Dendritic cell treated with granulocyte-macrophage colony-stimulating factor and Interleukin-4, amounts not matched to agents 40 ng/mL and 50 ng/mL, for 4 days (primary cell): ENCODE results near the gene FRY.

Experiments
- H3K27ac Mint-ChIP-seq: one replicate; pipeline ENCODE4 v1.8.0; 2022; ENCODE audit warnings: mild to moderate bottlenecking, mixed read lengths
- H3K27me3 Mint-ChIP-seq: one replicate; pipeline ENCODE4 v1.8.0; 2022; ENCODE audit warnings: mild to moderate bottlenecking, mixed read lengths
- H3K36me3 Mint-ChIP-seq: one replicate; pipeline ENCODE4 v1.8.0; 2022; ENCODE audit warnings: low read depth, mixed read lengths
- H3K4me1 Mint-ChIP-seq: one replicate; pipeline ENCODE4 v1.8.0; 2022; ENCODE audit warnings: low read depth, mixed read lengths
- H3K4me3 Mint-ChIP-seq: one replicate; pipeline ENCODE4 v1.8.0; 2022; ENCODE audit warnings: mild to moderate bottlenecking, moderate library complexity, mixed read lengths
- H3K9me3 Mint-ChIP-seq: one replicate; pipeline ENCODE4 v1.8.0; 2022; ENCODE audit warnings: mixed read lengths
- intact Hi-C: fragments of 100-400 bp; cut with micrococcal nuclease; formaldehyde crosslinking; loops from one replicate; pipeline ENCODE4 v1.15.0; 2022

FRY gene

DNA sequence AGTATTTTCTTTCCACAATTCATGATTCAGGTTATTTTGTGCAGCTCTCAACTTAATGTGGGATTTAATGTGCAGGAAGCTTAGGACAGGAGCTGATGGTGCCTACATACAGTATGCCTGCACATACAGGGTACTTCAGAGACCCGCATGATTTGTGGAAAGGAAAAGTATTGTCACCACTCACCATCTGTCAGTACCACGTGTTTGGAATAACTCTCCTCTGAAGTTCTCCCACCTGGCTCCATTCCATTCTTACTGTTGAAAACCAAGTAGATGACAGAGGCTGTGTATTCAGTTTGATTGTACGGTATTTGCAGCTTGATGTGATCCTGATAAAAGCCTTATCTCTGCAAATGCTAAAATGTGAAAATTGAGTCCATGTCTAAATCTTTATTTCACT, 197.9 kb downstream of the FRY start:
- Mint-ChIP-seq H3K27me3 (no peaks in the 10 kb centered on the region), H3K36me3 (peaks cover 78% of the 10 kb centered on the region), H3K9me3 (no peaks in the 10 kb centered on the region), H3K4me3 (no peak overlapping the region), H3K27ac (no peak overlapping the region), H3K4me1 (no peaks in the 10 kb centered on the region)
- intact Hi-C loops: no loop called here

DNA sequence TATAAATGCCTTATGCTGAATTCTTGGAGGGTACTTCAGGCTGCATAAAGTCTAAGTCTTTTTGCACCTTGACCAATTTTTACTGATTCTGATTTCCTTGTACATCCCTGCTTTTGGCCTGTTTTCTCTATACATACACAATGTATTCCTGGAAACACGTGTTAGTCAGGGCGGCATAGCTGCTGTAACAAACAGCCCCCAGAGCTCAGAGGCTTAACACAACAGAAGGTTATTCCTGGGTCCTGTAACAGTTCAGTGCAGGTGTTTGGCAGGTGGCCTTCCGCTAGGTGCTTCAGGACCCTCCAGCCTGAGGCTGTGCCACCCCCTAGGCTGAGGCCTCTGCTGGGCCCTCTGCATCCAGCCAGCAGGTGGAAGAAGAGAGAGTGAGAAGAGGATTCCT, 200.7 kb downstream of the FRY start:
- no peaks in the 10 kb centered on the region for H3K27me3 Mint-ChIP-seq
- no peak overlapping the region for H3K4me3 Mint-ChIP-seq
- H3K27ac Mint-ChIP-seq: peak overlapping the region; percentile 6
- H3K4me1 Mint-ChIP-seq: no peaks in the 10 kb centered on the region
- H3K36me3 Mint-ChIP-seq: peaks cover 81% of the 10 kb centered on the region
- intact Hi-C loops: no loop called here
- no peaks in the 10 kb centered on the region for H3K9me3 Mint-ChIP-seq

DNA sequence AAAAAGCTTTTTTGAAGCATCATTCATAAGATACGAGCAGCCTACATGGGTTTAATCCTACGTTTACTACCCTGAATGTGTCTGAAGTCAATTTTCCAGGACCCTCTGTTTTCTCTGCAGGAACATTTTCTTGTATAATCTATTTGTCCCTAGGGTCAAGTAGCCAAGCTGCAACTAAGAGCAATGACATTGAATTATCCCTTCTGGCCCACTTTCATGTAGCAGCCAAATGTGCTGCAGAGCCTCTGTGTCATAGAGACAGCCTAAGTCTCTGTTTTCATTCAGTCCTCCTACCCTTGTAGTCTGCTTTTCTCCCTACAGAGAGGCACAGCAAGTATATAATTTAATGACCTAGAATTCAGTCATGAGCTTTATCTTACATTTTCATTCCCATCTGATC, 201.5 kb downstream of the FRY start:
- intact Hi-C loops: no loop called here
- Mint-ChIP-seq H3K9me3 (no peaks in the 10 kb centered on the region), H3K36me3 (peaks cover 84% of the 10 kb centered on the region), H3K27me3 (no peaks in the 10 kb centered on the region), H3K4me1 (no peaks in the 10 kb centered on the region), H3K27ac (no peak overlapping the region), H3K4me3 (no peak overlapping the region)

DNA sequence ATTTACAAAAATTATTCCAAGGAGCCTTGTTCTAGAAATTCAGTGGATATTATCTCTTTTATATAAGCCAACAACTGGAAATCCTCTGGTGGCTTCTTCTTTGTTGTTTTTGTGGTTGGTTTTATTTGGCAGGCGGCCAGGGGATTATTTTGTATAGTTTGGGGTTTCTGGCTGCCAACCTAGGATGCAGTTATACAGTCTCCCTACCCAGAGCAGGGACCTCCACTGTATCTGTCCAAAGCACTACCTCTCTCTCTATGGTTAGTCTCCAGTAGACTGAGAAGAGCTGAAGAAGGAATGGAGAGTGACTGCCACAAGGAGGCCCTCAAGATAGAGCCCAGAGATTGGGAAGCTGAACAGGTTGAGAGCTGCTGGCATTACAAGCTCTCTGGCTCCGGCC, 203.3 kb downstream of the FRY start:
- Mint-ChIP-seq H3K4me3 (no peak overlapping the region), H3K9me3 (no peaks in the 10 kb centered on the region), H3K27ac (no peak overlapping the region), H3K4me1 (no peaks in the 10 kb centered on the region), H3K27me3 (no peaks in the 10 kb centered on the region), H3K36me3 (peaks cover 87% of the 10 kb centered on the region)
- intact Hi-C loops: no loop called here

DNA sequence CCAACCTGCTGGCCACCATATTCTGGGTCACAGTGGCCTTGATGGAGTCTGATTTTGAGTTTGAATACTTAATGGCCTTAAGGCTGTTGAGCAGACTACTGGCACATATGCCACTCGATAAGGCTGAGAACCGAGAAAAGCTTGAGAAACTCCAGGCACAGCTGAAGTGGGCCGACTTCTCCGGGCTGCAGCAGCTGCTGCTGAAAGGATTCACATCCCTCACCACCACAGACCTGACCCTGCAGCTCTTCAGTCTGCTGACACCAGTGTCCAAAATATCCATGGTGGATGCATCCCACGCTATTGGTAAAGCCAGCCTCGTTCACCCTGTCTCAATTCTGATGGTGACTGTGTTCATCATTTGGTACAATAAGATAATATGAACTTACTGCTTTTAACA, 206.1 kb downstream of the FRY start:
- Mint-ChIP-seq H3K27me3 (no peaks in the 10 kb centered on the region), H3K36me3 (peaks cover 83% of the 10 kb centered on the region), H3K27ac (peak overlapping the region; percentile 23), H3K9me3 (no peaks in the 10 kb centered on the region), H3K4me1 (no peaks in the 10 kb centered on the region), H3K4me3 (no peak overlapping the region)
- intact Hi-C loops: no loop called here

- Mint-ChIP-seq H3K36me3 (peaks cover 72% of the 10 kb centered on the region), H3K4me1 (peaks cover 8% of the 10 kb centered on the region), H3K27me3 (no peaks in the 10 kb centered on the region), H3K27ac (no peak overlapping the region), H3K4me3 (no peak overlapping the region), H3K9me3 (no peaks in the 10 kb centered on the region)
- intact Hi-C loops: no loop called here
These were observed 212.1 kb downstream of the FRY start for GRCh38 chr13:32243695-32244094.

- Mint-ChIP-seq H3K27me3 (no peaks in the 10 kb centered on the region), H3K9me3 (no peaks in the 10 kb centered on the region), H3K4me1 (peaks cover 8% of the 10 kb centered on the region), H3K36me3 (peaks cover 67% of the 10 kb centered on the region), H3K27ac (no peak overlapping the region), H3K4me3 (no peak overlapping the region)
- intact Hi-C loops: loop anchor here (5.0 kb wide), 2 partner anchors 62 to 337 kb away; no protein-coding TSS in a partner anchor
These were observed 214.0 kb downstream of the FRY start for GRCh38 chr13:32245555-32245954.

- H3K36me3 Mint-ChIP-seq: peaks cover 65% of the 10 kb centered on the region
- H3K27ac Mint-ChIP-seq: peak overlapping the region; percentile 45
- H3K9me3 Mint-ChIP-seq: no peaks in the 10 kb centered on the region
- intact Hi-C loops: loop anchor here (2.0 to 5.0 kb wide), 3 partner anchors 61 to 336 kb away; no protein-coding TSS in a partner anchor
- no peaks in the 10 kb centered on the region for H3K27me3 Mint-ChIP-seq
- peaks cover 8% of the 10 kb centered on the region for H3K4me1 Mint-ChIP-seq
- no peak overlapping the region for H3K4me3 Mint-ChIP-seq
These were observed 214.9 kb downstream of the FRY start for GRCh38 chr13:32246468-32246867.

DNA sequence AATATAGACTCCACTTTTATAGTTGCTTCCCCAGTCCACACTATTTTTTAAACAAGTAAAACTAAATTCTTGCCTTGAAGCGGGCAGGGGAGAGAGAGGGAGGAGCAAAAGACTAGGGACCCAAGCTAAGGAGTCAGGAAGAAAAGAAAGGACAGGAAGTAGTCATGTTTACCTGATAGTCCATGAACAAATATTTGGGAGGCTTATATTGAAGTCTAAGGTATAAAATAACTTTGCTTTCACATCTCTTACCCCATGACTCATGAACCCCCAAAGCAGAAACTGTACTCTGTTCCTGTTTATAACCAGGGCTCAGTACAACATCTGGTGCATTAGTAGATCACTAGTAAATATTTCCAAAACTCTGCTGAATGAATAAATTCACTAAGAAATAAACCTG, 216.3 kb downstream of the FRY start:
- intact Hi-C loops: loop anchor here (2.0 to 5.0 kb wide), 3 partner anchors 59 to 334 kb away; no protein-coding TSS in a partner anchor
- H3K36me3 Mint-ChIP-seq: peaks cover 65% of the 10 kb centered on the region
- no peaks in the 10 kb centered on the region for H3K9me3 Mint-ChIP-seq
- H3K4me1 Mint-ChIP-seq: peaks cover 8% of the 10 kb centered on the region
- no peak overlapping the region for H3K27ac Mint-ChIP-seq
- H3K27me3 Mint-ChIP-seq: no peaks in the 10 kb centered on the region
- H3K4me3 Mint-ChIP-seq: no peak overlapping the region

DNA sequence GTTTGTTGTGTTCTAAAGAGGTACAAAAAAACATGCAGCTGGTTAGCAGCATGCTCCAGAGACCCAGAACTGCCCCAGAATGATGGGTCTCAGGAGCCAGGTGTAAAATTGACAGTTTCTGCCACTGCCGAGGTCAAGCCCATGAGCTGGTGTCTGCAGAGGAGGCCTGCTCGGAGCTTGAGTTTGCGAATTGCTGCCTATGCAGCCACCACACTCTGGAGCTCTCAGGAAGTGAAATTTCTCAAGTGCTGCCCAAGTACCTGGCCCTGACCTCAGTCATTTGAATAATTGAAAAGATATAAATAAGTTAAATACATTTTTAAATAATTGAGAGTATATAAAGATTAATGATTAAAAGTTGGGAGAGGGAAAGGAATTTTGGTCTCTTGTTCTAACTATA, 217.2 kb downstream of the FRY start:
- intact Hi-C loops: loop anchor here (5.0 kb wide), 2 partner anchors 58 to 334 kb away; no protein-coding TSS in a partner anchor
- Mint-ChIP-seq H3K27ac (no peak overlapping the region), H3K4me3 (no peak overlapping the region), H3K4me1 (peaks cover 8% of the 10 kb centered on the region), H3K36me3 (peaks cover 60% of the 10 kb centered on the region), H3K27me3 (no peaks in the 10 kb centered on the region), H3K9me3 (no peaks in the 10 kb centered on the region)

DNA sequence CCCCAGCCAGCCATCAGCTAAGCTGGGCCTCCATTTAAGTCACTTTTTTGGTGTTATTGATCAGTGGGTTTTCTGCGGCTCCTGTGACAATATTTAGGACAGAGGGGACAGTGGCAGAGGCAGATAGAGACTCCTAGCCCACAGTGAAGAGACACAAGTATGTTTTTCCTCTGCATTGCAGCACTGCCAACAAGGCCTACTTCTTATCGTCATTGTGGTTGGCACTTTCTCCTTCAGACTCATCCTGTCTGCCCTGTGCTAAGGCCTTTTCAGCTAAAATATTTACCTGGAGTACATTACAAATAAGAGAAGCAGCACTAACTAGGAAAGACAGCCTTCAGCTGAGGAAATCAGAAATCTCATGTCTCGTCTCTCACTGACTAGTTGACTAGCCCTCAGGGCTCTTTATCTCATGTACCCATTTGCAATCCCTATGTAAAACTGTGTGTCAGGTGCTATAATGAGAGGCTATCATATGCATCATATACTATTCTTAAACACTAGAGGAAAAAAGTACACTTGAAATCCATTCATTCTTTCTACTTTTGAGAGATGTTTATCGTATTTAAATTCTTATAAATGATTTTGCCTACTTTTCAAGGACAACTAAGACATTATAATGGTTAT, 221.4 kb downstream of the FRY start:
- Mint-ChIP-seq H3K9me3 (no peaks in the 10 kb centered on the region), H3K27me3 (no peaks in the 10 kb centered on the region), H3K27ac (no peak overlapping the region), H3K4me3 (no peak overlapping the region), H3K36me3 (peaks cover 58% of the 10 kb centered on the region), H3K4me1 (no peaks in the 10 kb centered on the region)
- intact Hi-C loops: no loop called here

GRCh38 chr13:32253911-32254399, 222.4 kb downstream of the FRY start:
- intact Hi-C loops: no loop called here
- H3K36me3 Mint-ChIP-seq: peaks cover 57% of the 10 kb centered on the region
- no peaks in the 10 kb centered on the region for H3K9me3 Mint-ChIP-seq
- H3K4me1 Mint-ChIP-seq: no peaks in the 10 kb centered on the region
- H3K27ac Mint-ChIP-seq: no peak overlapping the region
- H3K27me3 Mint-ChIP-seq: no peaks in the 10 kb centered on the region
- no peak overlapping the region for H3K4me3 Mint-ChIP-seq

GRCh38 chr13:32254416-32254815, 222.8 kb downstream of the FRY start:
- no peak overlapping the region for H3K27ac Mint-ChIP-seq
- H3K36me3 Mint-ChIP-seq: peaks cover 59% of the 10 kb centered on the region
- H3K4me1 Mint-ChIP-seq: no peaks in the 10 kb centered on the region
- H3K27me3 Mint-ChIP-seq: no peaks in the 10 kb centered on the region
- H3K4me3 Mint-ChIP-seq: no peak overlapping the region
- H3K9me3 Mint-ChIP-seq: no peaks in the 10 kb centered on the region
- intact Hi-C loops: no loop called here

DNA sequence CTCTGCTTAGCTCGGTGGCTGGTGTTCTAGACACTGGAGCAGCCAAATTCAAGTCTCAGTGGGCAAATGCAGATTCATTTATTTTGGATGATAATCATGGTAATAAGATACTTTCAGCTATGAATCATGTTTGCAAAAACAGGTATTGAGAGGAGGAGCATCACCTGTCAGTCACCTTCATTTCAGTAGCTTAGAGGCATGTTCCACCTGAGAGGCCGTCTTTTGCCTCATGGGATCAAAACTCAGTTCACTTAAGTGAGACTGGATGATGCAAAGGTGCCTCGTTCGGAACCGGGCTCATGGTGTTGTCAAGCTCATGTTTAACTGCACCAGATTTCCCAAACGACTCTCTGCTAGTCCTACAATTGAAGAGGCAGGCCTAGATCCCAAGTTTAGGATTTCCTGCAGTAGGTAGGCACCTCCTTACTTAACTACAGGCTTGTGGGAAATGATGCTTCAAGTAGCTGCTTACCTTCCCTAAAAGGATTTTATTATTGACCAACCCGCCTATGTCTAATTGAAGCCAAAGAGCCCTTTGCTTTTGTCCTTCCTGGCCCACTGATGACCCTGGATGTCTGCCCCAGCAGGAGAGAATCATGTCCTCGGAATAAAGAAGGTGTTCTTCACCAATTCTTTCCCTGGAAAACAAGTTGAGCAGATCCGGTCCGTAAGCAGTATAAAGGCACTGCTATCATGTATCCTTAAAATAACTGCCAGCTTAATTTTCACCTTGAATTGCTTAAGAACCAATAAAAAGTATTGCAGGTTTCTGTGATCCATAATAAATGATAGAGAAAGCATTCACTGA, 223.5 kb downstream of the FRY start:
- Mint-ChIP-seq H3K27me3 (no peaks in the 10 kb centered on the region), H3K4me1 (no peaks in the 10 kb centered on the region), H3K36me3 (peaks cover 57% of the 10 kb centered on the region), H3K27ac (no peak overlapping the region), H3K4me3 (no peak overlapping the region), H3K9me3 (no peaks in the 10 kb centered on the region)
- intact Hi-C loops: no loop called here
